Ishikawa (cell line): ENCODE measurements around the gene PLEKHM1.

Experiments
- CEBPB ChIP-seq: IDR thresholded peaks from 2 replicates; pipeline ENCODE4 v1.6.1; 2012
- CREB1 ChIP-seq: IDR thresholded peaks from 2 replicates; pipeline ENCODE4 v1.6.1; 2012; ENCODE audit warnings: low read depth
- EGR1 ChIP-seq: IDR thresholded peaks from 2 replicates; pipeline ENCODE4 v1.6.1; 2012

- TF ChIP-seq EGR1 (no peak), CREB1 (no peak), CEBPB (no peak)
Observed at GRCh38 chr17:45430006-45430737, 60.3 kb downstream of the PLEKHM1 start.
